A673 (cell line): ENCODE data around the gene COL9A1.

ENCODE experiments used
- EZH2 ChIP-seq: fragments of 200-600 bp; sonication (generic); IDR thresholded peaks from 2 replicates; pipeline ENCODE4 v1.6.1; 2017; ENCODE audit warnings: borderline replicate concordance, low read depth, mild to moderate bottlenecking, mixed read lengths, antibody characterized with exemption, low read length; ENCODE audit not compliant: poor library complexity, severe bottlenecking
- TF ChIP-seq, protein P1 (sequence below): fragments of 300-800, 200-600 bp; sonication (generic); conservative IDR thresholded peaks from 2 replicates; pipeline ENCODE4 v1.5.1; 2017; ENCODE audit warnings: low read depth, mild to moderate bottlenecking, antibody characterized with exemption, low read length, moderate library complexity, mixed read lengths

DNA sequence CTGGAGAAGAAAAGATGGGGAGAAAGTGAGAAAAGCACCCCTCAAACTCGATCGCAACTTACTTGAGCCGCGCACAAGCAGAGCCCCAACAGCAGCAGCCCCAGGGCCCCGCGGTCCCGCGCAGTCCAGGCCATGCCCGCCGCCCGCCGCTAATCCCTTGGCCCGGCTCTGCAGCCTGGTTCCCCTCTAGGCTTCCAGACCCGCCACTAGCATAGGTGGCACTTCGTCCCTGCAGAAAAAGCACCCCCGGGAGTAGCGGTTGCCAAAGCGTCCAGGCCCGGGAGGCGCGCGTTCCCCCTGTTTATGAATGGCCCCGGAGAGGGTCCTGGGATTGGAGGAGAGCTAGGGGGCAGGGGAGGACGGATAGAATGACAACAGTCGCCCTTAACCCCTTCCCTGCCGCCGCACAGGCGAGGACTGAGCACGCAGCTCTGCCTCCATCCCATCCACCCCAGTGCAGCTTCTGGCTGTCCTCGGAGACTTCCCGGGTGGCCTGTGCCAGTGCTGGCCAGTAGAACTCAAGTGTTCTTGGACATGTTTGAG, 19.9 kb downstream of the COL9A1 start:
- TF ChIP-seq, protein P1, sequence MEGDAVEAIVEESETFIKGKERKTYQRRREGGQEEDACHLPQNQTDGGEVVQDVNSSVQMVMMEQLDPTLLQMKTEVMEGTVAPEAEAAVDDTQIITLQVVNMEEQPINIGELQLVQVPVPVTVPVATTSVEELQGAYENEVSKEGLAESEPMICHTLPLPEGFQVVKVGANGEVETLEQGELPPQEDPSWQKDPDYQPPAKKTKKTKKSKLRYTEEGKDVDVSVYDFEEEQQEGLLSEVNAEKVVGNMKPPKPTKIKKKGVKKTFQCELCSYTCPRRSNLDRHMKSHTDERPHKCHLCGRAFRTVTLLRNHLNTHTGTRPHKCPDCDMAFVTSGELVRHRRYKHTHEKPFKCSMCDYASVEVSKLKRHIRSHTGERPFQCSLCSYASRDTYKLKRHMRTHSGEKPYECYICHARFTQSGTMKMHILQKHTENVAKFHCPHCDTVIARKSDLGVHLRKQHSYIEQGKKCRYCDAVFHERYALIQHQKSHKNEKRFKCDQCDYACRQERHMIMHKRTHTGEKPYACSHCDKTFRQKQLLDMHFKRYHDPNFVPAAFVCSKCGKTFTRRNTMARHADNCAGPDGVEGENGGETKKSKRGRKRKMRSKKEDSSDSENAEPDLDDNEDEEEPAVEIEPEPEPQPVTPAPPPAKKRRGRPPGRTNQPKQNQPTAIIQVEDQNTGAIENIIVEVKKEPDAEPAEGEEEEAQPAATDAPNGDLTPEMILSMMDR, result no peak
- no peak for TF ChIP-seq EZH2
